ENCODE results near the gene LILRB3. TPM values are rescaled to one million over a fixed set of nuclear protein-coding genes. Genes with fewer than 3 reads are reported as not detected.

The LILRB3 gene
- total and polyA plus RNA-seq, 2 of the 4 experiments (the other 2 are of a cell fraction), result not detected

GRCh38 chr19:54206831-54207177 is 16.0 kb downstream of the LILRB3 start:
- Histone ChIP-seq H2AK5ac (ENCODE audit: low read depth, low read length) (no peak overlapping the region), H2BK5ac (ENCODE audit: low read depth, low read length, poor library complexity, severe bottlenecking) (no peak overlapping the region), H2BK15ac (ENCODE audit: low read depth, low read length) (no peak overlapping the region), H3K23ac (ENCODE audit: low read depth, low read length) (no peak overlapping the region), H3K9me1 (ENCODE audit: insufficient read depth, low read length) (peaks cover 37% of the 10 kb centered on the region), H3K4me3 (ENCODE audit: insufficient read depth, low read depth, low read length) (no peak overlapping the region), H3K27me3 (ENCODE audit: control insufficient read depth, insufficient read depth, low read length) (no peaks in the 10 kb centered on the region), H4K8ac (ENCODE audit: low read depth in 2 of 2, low read length in 2 of 2) (no peak overlapping the region), H2BK20ac (ENCODE audit: low read depth, low read length) (no peak overlapping the region), H2AFZ (replicated peaks; ENCODE audit: low read length, poor library complexity) (no peak overlapping the region), H3K56ac (ENCODE audit: extremely low read depth, insufficient read depth, low read length) (no peak overlapping the region), H4K20me1 (ENCODE audit: insufficient read depth, low read length) (peaks cover 94% of the 10 kb centered on the region), H3K9me3 (ENCODE audit: control insufficient read depth, insufficient read depth, low read length) (no peaks in the 10 kb centered on the region), H4K91ac (ENCODE audit: insufficient read depth, low read depth, low read length) (no peak overlapping the region), H3K27ac (ENCODE audit: insufficient read depth, low read length) (no peak overlapping the region), H3K36me3 (ENCODE audit: control insufficient read depth, insufficient read depth, low read length) (peaks cover 56% of the 10 kb centered on the region), H3K9ac (ENCODE audit: low read depth, low read length) (no peak overlapping the region), H3K14ac (replicated peaks; ENCODE audit: low read depth, low read length) (no peak overlapping the region), H4K5ac (ENCODE audit: low read depth, low read length) (no peak overlapping the region), H3K79me1 (ENCODE audit: low read depth in 1 of 2, low read length in 2 of 2) (peaks cover 11 to 84% of the 10 kb centered on the region in 2 experiments), H2BK120ac (ENCODE audit: low read depth, low read length) (no peak overlapping the region), H3K18ac (ENCODE audit: low read depth, low read length) (no peak overlapping the region), H3K4ac (ENCODE audit: low read depth, low read length) (no peak overlapping the region), H2AK9ac (replicated peaks; ENCODE audit: low read depth, low read length, poor library complexity) (peak overlapping the region; percentile 1), H3K4me2 (ENCODE audit: low read depth, low read length) (no peak overlapping the region), H3K4me1 (ENCODE audit: control insufficient read depth, insufficient read depth, low read length) (peaks cover 37% of the 10 kb centered on the region)
- intact Hi-C loops (cut with micrococcal nuclease), result no loop called here
- in situ Hi-C loops (cut with MboI; ENCODE audit: low sequenced_read_pairs), result loop anchor here (10.0 kb wide), 1 partner anchor 248 kb away; no protein-coding TSS in a partner anchor
- ATAC-seq (ENCODE audit: low read depth) (no peak), DNase-seq (no peak)
- TF ChIP-seq CEBPB (IDR thresholded peaks at IDR 0.05; ENCODE audit: low read depth, low read length), result no peak
- CTCF ChIA-PET, result no interaction called here
- WGBS, 2 experiments (ENCODE audit: extremely low coverage in 2 of 2, insufficient read length in 1 of 2), result 100% methylated on average over 3 of the region's 13 CpGs; no CpG with 5 or more reads in 1 of the 2 experiments
- dilution Hi-C loops (cut with HindIII; ENCODE audit: low sequenced_read_pairs, unreplicated experiment), result no loop called here
- POLR2A ChIA-PET (ENCODE audit: unreplicated experiment), result no interaction called here
- no TSS peak for BruUV-seq (replicated peaks)
